Trophoblast cell (in vitro differentiated cells and primary cell): ENCODE measurements around the gene CYTH1.

Experiments used
- DNase-seq, 2 donors: peaks; one replicate each; pipeline ENCODE4 v3.0.0-alpha.2; 2016
- H2AFZ ChIP-seq: 2 replicates; pipeline ENCODE4 v1.6.1; 2013; ENCODE audit warnings: low read length, moderate library complexity, mild to moderate bottlenecking; ENCODE audit not compliant: insufficient read depth, poor library complexity
- H2AK5ac ChIP-seq: 2 replicates; pipeline ENCODE4 v1.6.1; 2013; ENCODE audit warnings: mild to moderate bottlenecking, low read length
- H2BK120ac ChIP-seq: 2 replicates; pipeline ENCODE4 v1.6.1; 2013; ENCODE audit warnings: low read length, mild to moderate bottlenecking, moderate library complexity; ENCODE audit not compliant: insufficient read depth, poor library complexity
- H2BK12ac ChIP-seq: 2 replicates; pipeline ENCODE4 v1.6.1; 2013; ENCODE audit warnings: mild to moderate bottlenecking, low read length, moderate library complexity
- H2BK5ac ChIP-seq: 2 replicates; pipeline ENCODE4 v1.6.1; 2013; ENCODE audit warnings: low read length, low read depth, moderate library complexity, mild to moderate bottlenecking; ENCODE audit not compliant: poor library complexity
- H3K14ac ChIP-seq: 2 replicates; pipeline ENCODE4 v1.6.1; 2013; ENCODE audit warnings: mild to moderate bottlenecking, low read length
- H3K18ac ChIP-seq: 2 replicates; pipeline ENCODE4 v1.6.1; 2013; ENCODE audit warnings: mild to moderate bottlenecking, low read length
- H3K23ac ChIP-seq: 2 replicates; pipeline ENCODE4 v1.6.1; 2013; ENCODE audit warnings: low read length
- H3K27ac ChIP-seq: 2 replicates; pipeline ENCODE4 v1.5.1; 2013; ENCODE audit warnings: low read depth, mild to moderate bottlenecking, inconsistent platforms, low read length, moderate library complexity
- H3K27me3 ChIP-seq: 2 replicates; pipeline ENCODE4 v1.6.1; 2013; ENCODE audit warnings: inconsistent platforms, mild to moderate bottlenecking, low read length, moderate library complexity; ENCODE audit not compliant: insufficient read depth
- H3K36me3 ChIP-seq, 2 experiments: 1 replicate in 1 of 2; 2 replicates in 1 of 2; pipeline ENCODE4 v1.6.1; 2013; ENCODE audit warnings: low read length in 2 of 2, mild to moderate bottlenecking in 2 of 2, moderate library complexity in 1 of 2; ENCODE audit not compliant: insufficient read depth in 2 of 2, control insufficient read depth in 1 of 2
- H3K4ac ChIP-seq: 2 replicates; pipeline ENCODE4 v1.6.1; 2013; ENCODE audit warnings: low read depth, mild to moderate bottlenecking, low read length, moderate library complexity
- H3K4me1 ChIP-seq, 2 experiments: 1 replicate in 1 of 2; 2 replicates in 1 of 2; pipeline ENCODE4 v1.6.1; 2013; ENCODE audit warnings: low read length in 2 of 2, mild to moderate bottlenecking in 2 of 2, moderate library complexity in 1 of 2; ENCODE audit not compliant: insufficient read depth in 2 of 2, control insufficient read depth in 1 of 2
- H3K4me2 ChIP-seq: 2 replicates; pipeline ENCODE4 v1.6.1; 2013; ENCODE audit warnings: inconsistent platforms, mild to moderate bottlenecking, low read length, moderate library complexity
- H3K4me3 ChIP-seq: 2 replicates; pipeline ENCODE4 v1.5.1; 2013; ENCODE audit warnings: mild to moderate bottlenecking, low read depth, low read length, inconsistent platforms
- H3K79me1 ChIP-seq: one replicate; pipeline ENCODE4 v1.6.1; 2013; ENCODE audit warnings: low read length
- H3K79me2 ChIP-seq: 2 replicates; pipeline ENCODE4 v1.6.1; 2013; ENCODE audit warnings: low read length, mild to moderate bottlenecking; ENCODE audit not compliant: control insufficient read depth, insufficient read depth, poor library complexity
- H3K9ac ChIP-seq: 2 replicates; pipeline ENCODE4 v1.6.1; 2013; ENCODE audit warnings: mild to moderate bottlenecking, low read length
- H3K9me3 ChIP-seq: 2 replicates; pipeline ENCODE4 v1.6.1; 2013; ENCODE audit warnings: low read depth, mild to moderate bottlenecking, control low read depth, inconsistent platforms, low read length; ENCODE audit not compliant: insufficient read depth
- H4K12ac ChIP-seq: 2 replicates; pipeline ENCODE4 v1.6.1; 2013; ENCODE audit warnings: low read depth, mild to moderate bottlenecking, low read length, moderate library complexity
- H4K8ac ChIP-seq: 2 replicates; pipeline ENCODE4 v1.6.1; 2013; ENCODE audit warnings: low read depth, mild to moderate bottlenecking, low read length, moderate library complexity
- H4K91ac ChIP-seq: one replicate; pipeline ENCODE4 v1.6.1; 2013; ENCODE audit warnings: low read depth, mild to moderate bottlenecking, low read length, moderate library complexity
- WGBS: extraction: QIAGEN DNeasy Blood & Tissue Kit; methylation state at CpG from one replicate; pipeline ENCODE4 v1.1.7; 2013; ENCODE audit warnings: missing lambda C conversion rate; ENCODE audit not compliant: insufficient read length, insufficient coverage; ENCODE audit errors: extremely low coverage; 5-methylcytosine and 5-hydroxymethylcytosine counted together

The CYTH1 gene

GRCh38 chr17:78637643-78638420 lies 144.2 kb downstream of the CYTH1 start:
- Histone ChIP-seq H3K4me2 (no peak overlapping the region), H2BK12ac (no peak overlapping the region), H3K23ac (no peak overlapping the region), H3K9me3 (no peaks in the 10 kb centered on the region), H3K9ac (no peak overlapping the region), H3K14ac (no peak overlapping the region), H2BK120ac (no peak overlapping the region), H3K27ac (no peak overlapping the region), H3K36me3 (no peaks in the 10 kb centered on the region), H4K8ac (no peak overlapping the region), H2AFZ (no peak overlapping the region), H3K4ac (no peak overlapping the region), H2AK5ac (no peak overlapping the region), H3K79me1 (no peaks in the 10 kb centered on the region), H3K27me3 (no peaks in the 10 kb centered on the region), H2BK5ac (no peak overlapping the region), H3K4me3 (no peak overlapping the region), H4K12ac (no peak overlapping the region), H3K18ac (no peak overlapping the region), H4K91ac (no peak overlapping the region), H3K79me2 (no peaks in the 10 kb centered on the region), H3K4me1 (no peaks in the 10 kb centered on the region)
- no CpG with 5 or more reads among the region's 16 CpGs for WGBS
- no peak for DNase-seq

DNA sequence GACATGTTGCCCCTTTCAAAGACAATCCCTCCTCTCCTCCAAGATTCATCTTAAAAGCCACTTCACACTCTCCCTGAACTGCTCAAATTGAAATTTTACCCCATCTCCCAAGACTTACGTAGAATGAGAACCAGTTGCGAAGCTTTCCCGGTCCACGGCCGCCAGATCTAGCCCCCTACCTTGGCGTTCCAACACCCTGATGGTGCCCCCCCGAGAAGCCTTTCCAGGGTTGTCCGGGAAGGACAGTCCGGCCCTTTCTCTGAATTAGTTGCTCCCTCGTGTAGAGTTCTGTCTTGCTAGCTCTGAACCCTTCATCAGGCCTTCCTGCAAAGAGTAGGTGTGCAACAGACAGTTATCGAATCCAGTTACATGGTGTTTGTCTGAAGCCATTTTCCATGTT lies 144.9 kb downstream of the CYTH1 start:
- Histone ChIP-seq H3K27me3 (no peaks in the 10 kb centered on the region), H3K4ac (no peak overlapping the region), H3K36me3 (no peaks in the 10 kb centered on the region), H4K91ac (no peak overlapping the region), H3K9ac (no peak overlapping the region), H3K14ac (no peak overlapping the region), H2BK12ac (no peak overlapping the region), H3K79me2 (no peaks in the 10 kb centered on the region), H2BK120ac (no peak overlapping the region), H3K4me1 (no peaks in the 10 kb centered on the region), H4K8ac (no peak overlapping the region), H3K18ac (no peak overlapping the region), H4K12ac (no peak overlapping the region), H3K9me3 (no peaks in the 10 kb centered on the region), H3K4me3 (no peak overlapping the region), H3K27ac (no peak overlapping the region), H2AFZ (no peak overlapping the region), H3K79me1 (no peaks in the 10 kb centered on the region), H3K23ac (no peak overlapping the region), H3K4me2 (no peak overlapping the region), H2BK5ac (no peak overlapping the region), H2AK5ac (no peak overlapping the region)
- DNase-seq = no peak
- no CpG with 5 or more reads among the region's 11 CpGs for WGBS

GRCh38 chr17:78634154-78634553 lies 147.9 kb downstream of the CYTH1 start:
- Histone ChIP-seq H3K4me1 (no peaks in the 10 kb centered on the region), H4K12ac (no peak overlapping the region), H2BK5ac (no peak overlapping the region), H3K79me1 (no peaks in the 10 kb centered on the region), H3K36me3 (no peaks in the 10 kb centered on the region), H3K9ac (no peak overlapping the region), H3K27ac (no peak overlapping the region), H4K8ac (no peak overlapping the region), H4K91ac (no peak overlapping the region), H3K27me3 (no peaks in the 10 kb centered on the region), H2BK12ac (no peak overlapping the region), H3K79me2 (no peaks in the 10 kb centered on the region), H2AK5ac (no peak overlapping the region), H3K4me3 (no peak overlapping the region), H2AFZ (no peak overlapping the region), H3K4ac (no peak overlapping the region), H3K23ac (no peak overlapping the region), H3K14ac (no peak overlapping the region), H3K9me3 (no peaks in the 10 kb centered on the region), H3K4me2 (no peak overlapping the region), H3K18ac (no peak overlapping the region), H2BK120ac (no peak overlapping the region)
- WGBS = no CpG with 5 or more reads among the region's 4 CpGs
- no peak for DNase-seq

DNA sequence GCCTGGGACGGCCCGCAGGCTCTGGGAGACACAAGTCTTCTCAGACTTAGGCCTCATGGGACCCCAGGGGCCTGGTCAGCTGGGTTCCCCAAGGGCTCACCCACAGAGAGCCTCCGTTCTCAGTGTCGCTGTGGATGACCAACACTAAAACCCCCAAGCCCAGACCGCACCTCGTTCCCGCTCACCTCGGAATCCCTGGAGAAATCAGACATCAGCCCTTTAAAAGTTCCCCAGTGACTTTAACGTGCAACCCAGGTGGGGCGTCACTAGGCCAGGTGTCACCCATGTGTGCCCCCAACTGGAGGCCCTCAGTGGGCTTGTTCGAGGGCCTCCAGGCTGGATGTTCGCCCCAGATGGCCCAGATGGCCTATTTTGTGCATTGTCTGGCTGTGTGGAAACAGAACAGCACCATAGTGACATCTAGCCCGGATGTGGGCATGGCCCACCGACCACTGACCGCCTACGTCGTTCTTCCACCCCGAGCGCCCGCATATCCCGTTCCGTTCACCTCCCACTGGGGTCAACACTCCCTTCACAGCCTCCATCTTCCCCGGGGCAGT lies 152.6 kb downstream of the CYTH1 start:
- H2BK120ac ChIP-seq = no peak overlapping the region
- no peaks in the 10 kb centered on the region for H3K79me1 ChIP-seq
- H3K36me3 ChIP-seq = no peaks in the 10 kb centered on the region
- no peak overlapping the region for H2AK5ac ChIP-seq
- no peak overlapping the region for H2AFZ ChIP-seq
- no peaks in the 10 kb centered on the region for H3K9me3 ChIP-seq
- WGBS = no CpG with 5 or more reads among the region's 23 CpGs
- no peak overlapping the region for H3K4me2 ChIP-seq
- H3K4ac ChIP-seq = no peak overlapping the region
- no peak for DNase-seq
- H4K8ac ChIP-seq = no peak overlapping the region
- no peak overlapping the region for H3K14ac ChIP-seq
- H3K79me2 ChIP-seq = no peaks in the 10 kb centered on the region
- no peaks in the 10 kb centered on the region for H3K4me1 ChIP-seq
- no peak overlapping the region for H4K91ac ChIP-seq
- H2BK5ac ChIP-seq = no peak overlapping the region
- H2BK12ac ChIP-seq = no peak overlapping the region
- H3K27ac ChIP-seq = no peak overlapping the region
- H3K27me3 ChIP-seq = no peaks in the 10 kb centered on the region
- H3K9ac ChIP-seq = no peak overlapping the region
- H4K12ac ChIP-seq = no peak overlapping the region
- no peak overlapping the region for H3K4me3 ChIP-seq
- no peak overlapping the region for H3K18ac ChIP-seq
- H3K23ac ChIP-seq = no peak overlapping the region
